Peyer's patch (tissue), 4 donors: Measurements from ENCODE around the gene TYMP.

Experiments
- POLR2A ChIP-seq, 2 donors: fragments of 450-650 bp; IDR thresholded peaks; one replicate each; pipeline ENCODE4 v1.5.1; 2017; ENCODE audit warnings: antibody characterized with exemption in 2 of 2, mild to moderate bottlenecking in 2 of 2, moderate library complexity in 2 of 2
- TF ChIP-seq, protein P1 (sequence below), 6 experiments: fragments of 450-650 bp in 4 of 6; fragments of 200-600 bp in 2 of 6; sonication (generic) in 1 of 6; IDR thresholded peaks; one replicate each; pipeline ENCODE4 v1.5.1; 2017 to 2019; ENCODE audit warnings: antibody characterized with exemption in 6 of 6, mild to moderate bottlenecking in 3 of 6, moderate library complexity in 1 of 6

DNA sequence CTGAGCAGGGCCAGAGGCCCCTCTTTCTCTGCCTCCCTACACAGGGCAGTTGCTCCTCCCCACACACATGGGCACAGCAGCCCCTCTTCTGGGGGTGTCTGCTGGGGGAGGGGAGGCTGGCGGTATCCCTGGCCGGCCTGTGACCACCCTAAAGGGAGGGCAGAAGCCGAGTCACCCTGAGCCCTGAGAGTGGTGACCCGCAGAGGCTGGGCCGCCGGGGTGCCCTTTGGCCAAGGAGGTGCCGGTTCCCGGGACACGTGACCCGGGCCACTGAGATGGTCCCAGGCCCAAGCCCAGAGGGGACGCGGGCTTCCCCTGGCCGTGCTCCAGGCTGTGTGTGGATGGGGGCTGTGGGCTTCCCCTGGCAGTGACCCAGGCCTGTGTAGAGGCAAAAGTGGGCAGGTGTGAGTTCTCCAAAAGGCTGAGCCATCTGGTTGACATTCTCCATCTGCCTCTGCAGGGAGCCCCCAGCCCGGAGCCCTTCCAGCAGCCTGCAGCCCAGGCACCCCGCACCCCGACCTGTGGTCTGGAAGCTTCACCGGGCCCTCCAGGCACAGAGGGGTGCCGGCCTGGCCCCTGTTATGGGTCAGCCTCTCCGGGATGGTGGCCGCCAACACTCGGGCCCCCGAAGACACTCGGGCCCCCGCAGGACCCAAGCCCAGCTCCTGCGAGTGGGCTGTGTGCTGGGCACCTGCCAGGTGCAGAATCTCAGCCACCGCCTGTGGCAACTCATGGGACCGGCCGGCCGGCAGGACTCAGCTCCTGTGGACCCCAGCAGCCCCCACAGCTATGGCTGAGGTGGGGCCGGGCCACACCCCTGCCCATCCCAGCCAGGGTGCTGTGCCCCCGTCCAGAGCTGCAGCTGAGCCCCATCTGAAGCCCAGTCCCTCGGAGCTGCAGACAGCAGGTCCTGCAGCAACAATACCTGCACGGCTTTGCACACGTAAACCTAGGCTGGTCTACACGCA lies 47.4 kb downstream of the TYMP start:
- TF ChIP-seq POLR2A (IDR thresholded peaks at IDR 0.05), result peak; percentile 11 to 52
- TF ChIP-seq, protein P1, sequence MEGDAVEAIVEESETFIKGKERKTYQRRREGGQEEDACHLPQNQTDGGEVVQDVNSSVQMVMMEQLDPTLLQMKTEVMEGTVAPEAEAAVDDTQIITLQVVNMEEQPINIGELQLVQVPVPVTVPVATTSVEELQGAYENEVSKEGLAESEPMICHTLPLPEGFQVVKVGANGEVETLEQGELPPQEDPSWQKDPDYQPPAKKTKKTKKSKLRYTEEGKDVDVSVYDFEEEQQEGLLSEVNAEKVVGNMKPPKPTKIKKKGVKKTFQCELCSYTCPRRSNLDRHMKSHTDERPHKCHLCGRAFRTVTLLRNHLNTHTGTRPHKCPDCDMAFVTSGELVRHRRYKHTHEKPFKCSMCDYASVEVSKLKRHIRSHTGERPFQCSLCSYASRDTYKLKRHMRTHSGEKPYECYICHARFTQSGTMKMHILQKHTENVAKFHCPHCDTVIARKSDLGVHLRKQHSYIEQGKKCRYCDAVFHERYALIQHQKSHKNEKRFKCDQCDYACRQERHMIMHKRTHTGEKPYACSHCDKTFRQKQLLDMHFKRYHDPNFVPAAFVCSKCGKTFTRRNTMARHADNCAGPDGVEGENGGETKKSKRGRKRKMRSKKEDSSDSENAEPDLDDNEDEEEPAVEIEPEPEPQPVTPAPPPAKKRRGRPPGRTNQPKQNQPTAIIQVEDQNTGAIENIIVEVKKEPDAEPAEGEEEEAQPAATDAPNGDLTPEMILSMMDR (IDR thresholded peaks at IDR 0.05), result no peak
